KMS-11 (cell line): ENCODE measurements around the gene DNAJC1.

Experiments used
- H2AFZ ChIP-seq: fragments of 200-600 bp; sonication (generic); 2 replicates; pipeline ENCODE4 v1.6.1; 2016; ENCODE audit warnings: antibody characterized with exemption, mixed run types, low read depth
- H3K27ac ChIP-seq: fragments of 200-600 bp; sonication (generic); 2 replicates; pipeline ENCODE4 v1.6.1; 2016; ENCODE audit warnings: mild to moderate bottlenecking, mixed run types
- H3K27me3 ChIP-seq: fragments of 200-600 bp; sonication (generic); 2 replicates; pipeline ENCODE4 v1.6.1; 2017; ENCODE audit warnings: mild to moderate bottlenecking, low read depth, mixed run types, moderate library complexity; ENCODE audit not compliant: insufficient read depth
- H3K36me3 ChIP-seq: fragments of 200-600 bp; sonication (generic); 2 replicates; pipeline ENCODE4 v1.6.1; 2017; ENCODE audit warnings: mild to moderate bottlenecking, mixed run types; ENCODE audit not compliant: insufficient read depth
- H3K4me1 ChIP-seq: fragments of 200-600 bp; sonication (generic); 2 replicates; pipeline ENCODE4 v1.6.1; 2016; ENCODE audit warnings: mild to moderate bottlenecking, low read depth, mixed run types; ENCODE audit not compliant: poor library complexity, severe bottlenecking
- H3K4me2 ChIP-seq: fragments of 200-600 bp; sonication (generic); 2 replicates; pipeline ENCODE4 v1.7.0; 2016; ENCODE audit warnings: mild to moderate bottlenecking, mixed run types
- H3K4me3 ChIP-seq: fragments of 200-600 bp; sonication (generic); IDR thresholded peaks from 2 replicates; pipeline ENCODE4 v1.6.1; 2017; ENCODE audit warnings: low read depth, low read length, mixed read lengths; ENCODE audit not compliant: insufficient read depth
- H3K79me2 ChIP-seq: fragments of 200-600 bp; sonication (generic); 2 replicates; pipeline ENCODE4 v1.6.1; 2016; ENCODE audit warnings: low read depth, mixed run types; ENCODE audit not compliant: insufficient read depth
- H3K9ac ChIP-seq: fragments of 200-600 bp; sonication (generic); 2 replicates; pipeline ENCODE4 v1.6.1; 2016; ENCODE audit warnings: mild to moderate bottlenecking, mixed run types
- H4K20me1 ChIP-seq: fragments of 200-600 bp; sonication (generic); 2 replicates; pipeline ENCODE4 v1.6.1; 2016; ENCODE audit warnings: mild to moderate bottlenecking, mixed run types; ENCODE audit not compliant: insufficient read depth
- CTCF ChIP-seq: fragments of 200-600 bp; sonication (generic); conservative IDR thresholded peaks from 2 replicates; pipeline ENCODE4 v1.6.1; 2017; ENCODE audit warnings: low read depth, mild to moderate bottlenecking, antibody characterized with exemption, low read length, moderate library complexity, mixed read lengths

The DNAJC1 gene

GRCh38 chr10:21991785-21992184 is 11.7 kb downstream of the DNAJC1 start:
- Histone ChIP-seq H4K20me1 (peaks cover 6% of the 10 kb centered on the region), H3K36me3 (no peaks in the 10 kb centered on the region), H3K27ac (no peak overlapping the region), H3K4me3 (no peak overlapping the region), H2AFZ (no peak overlapping the region), H3K4me2 (0 out of 2 replicates have a peak overlapping the region, but pooled peaks have one; percentile 33), H3K79me2 (peaks cover 97% of the 10 kb centered on the region), H3K27me3 (no peaks in the 10 kb centered on the region), H3K9ac (no peak overlapping the region), H3K4me1 (peaks cover 72% of the 10 kb centered on the region)
- TF ChIP-seq CTCF: no peak

GRCh38 chr10:21990449-21990848 is 13.1 kb downstream of the DNAJC1 start:
- peak overlapping the region; percentile 24; the same call in 1 of the 2 replicates for H3K27ac ChIP-seq
- no peak overlapping the region for H3K4me3 ChIP-seq
- H3K4me1 ChIP-seq: peaks cover 59% of the 10 kb centered on the region
- H2AFZ ChIP-seq: no peak overlapping the region
- peaks cover 96% of the 10 kb centered on the region for H3K79me2 ChIP-seq
- H3K27me3 ChIP-seq: no peaks in the 10 kb centered on the region
- no peaks in the 10 kb centered on the region for H3K36me3 ChIP-seq
- no peak overlapping the region for H3K9ac ChIP-seq
- peak overlapping the region; percentile 33 for H3K4me2 ChIP-seq
- H4K20me1 ChIP-seq: peaks cover 6% of the 10 kb centered on the region
- no peak for TF ChIP-seq CTCF

- Histone ChIP-seq H3K9ac (no peak overlapping the region), H3K4me3 (no peak overlapping the region), H3K4me1 (peaks cover 52% of the 10 kb centered on the region), H3K27me3 (no peaks in the 10 kb centered on the region), H3K36me3 (no peaks in the 10 kb centered on the region), H3K27ac (peak overlapping the region; percentile 24; the same call in 1 of the 2 replicates), H3K79me2 (peaks cover 98% of the 10 kb centered on the region), H4K20me1 (peaks cover 6% of the 10 kb centered on the region), H2AFZ (no peak overlapping the region), H3K4me2 (peak overlapping the region; percentile 33)
- TF ChIP-seq CTCF: peak; percentile 78
Observed at GRCh38 chr10:21989453-21990154, 13.9 kb downstream of the DNAJC1 start.

- Histone ChIP-seq H4K20me1 (peaks cover 10% of the 10 kb centered on the region; the same call in 1 of the 2 replicates), H3K27ac (no peak overlapping the region), H3K36me3 (no peaks in the 10 kb centered on the region), H3K79me2 (peaks cover 97% of the 10 kb centered on the region), H3K4me3 (no peak overlapping the region), H3K9ac (no peak overlapping the region), H2AFZ (no peak overlapping the region), H3K4me1 (peaks cover 36% of the 10 kb centered on the region), H3K4me2 (no peak overlapping the region), H3K27me3 (no peaks in the 10 kb centered on the region)
- no peak for TF ChIP-seq CTCF
Observed at GRCh38 chr10:21985541-21985940, 18.0 kb downstream of the DNAJC1 start.
